Effector memory CD4-positive, alpha-beta T cell (primary cell): ENCODE results near the gene BATF2.
A peak's percentile ranks its signal among the peaks of the same experiment; 100 is the strongest.
"Not testable (repeated sequence)": the region's sequence is repeated elsewhere in the genome, so short reads cannot be mapped to it uniquely, and the experiment has no call there.

Experiments
- DNase-seq, 3 donors: peaks; one replicate each; pipeline ENCODE4 v3.0.0-alpha.2; 2020
- H3K27ac ChIP-seq: 2 replicates; pipeline ENCODE4 v1.7.0; 2013; ENCODE audit warnings: mild to moderate bottlenecking, low read length, moderate library complexity; ENCODE audit not compliant: insufficient read depth, poor library complexity, severe bottlenecking
- H3K27me3 ChIP-seq: replicated peaks from 2 replicates; pipeline ENCODE4 v1.7.0; 2013; ENCODE audit warnings: mild to moderate bottlenecking, low read length; ENCODE audit not compliant: insufficient read depth, control insufficient read depth, poor library complexity, severe bottlenecking
- H3K36me3 ChIP-seq: 2 replicates; pipeline ENCODE4 v1.7.0; 2013; ENCODE audit warnings: mild to moderate bottlenecking, low read length, moderate library complexity; ENCODE audit not compliant: control insufficient read depth, insufficient read depth
- H3K4me1 ChIP-seq: 2 replicates; pipeline ENCODE4 v1.7.0; 2013; ENCODE audit warnings: low read length, mild to moderate bottlenecking; ENCODE audit not compliant: control insufficient read depth, insufficient read depth, poor library complexity, severe bottlenecking
- H3K4me3 ChIP-seq: 2 replicates; pipeline ENCODE4 v1.7.0; 2013; ENCODE audit warnings: low read length, low read depth, mild to moderate bottlenecking; ENCODE audit not compliant: insufficient read depth, poor library complexity, severe bottlenecking
- H3K9me3 ChIP-seq: 2 replicates; pipeline ENCODE4 v1.7.0; 2013; ENCODE audit warnings: mild to moderate bottlenecking, low read length, moderate library complexity; ENCODE audit not compliant: control insufficient read depth

Gene BATF2

DNA sequence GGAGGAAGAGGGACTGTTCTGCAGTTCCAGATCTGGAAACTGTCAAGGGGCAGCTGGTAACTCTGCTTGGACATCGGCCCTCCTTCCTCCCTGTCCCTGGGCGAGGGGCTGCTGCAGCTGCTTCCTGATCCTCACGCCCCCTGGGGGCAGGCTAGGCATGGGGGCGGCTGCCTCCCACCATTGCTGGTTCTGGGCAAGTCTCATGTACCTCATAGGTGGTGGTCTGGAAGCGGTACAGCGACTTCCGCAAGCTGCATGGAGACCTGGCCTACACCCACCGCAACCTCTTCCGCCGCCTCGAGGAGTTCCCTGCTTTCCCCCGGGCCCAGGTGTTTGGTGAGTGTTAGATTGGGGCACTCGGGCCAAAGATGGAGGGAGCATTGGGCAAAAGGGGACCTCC lies 35.4 kb upstream of the BATF2 start:
- H3K27me3 ChIP-seq: no peaks in the 10 kb centered on the region
- H3K4me1 ChIP-seq: no peaks in the 10 kb centered on the region
- H3K9me3 ChIP-seq: no peaks in the 10 kb centered on the region
- DNase-seq: no peak
- H3K4me3 ChIP-seq: no peak overlapping the region
- peaks cover 31% of the 10 kb centered on the region for H3K36me3 ChIP-seq
- no peak overlapping the region for H3K27ac ChIP-seq

DNA sequence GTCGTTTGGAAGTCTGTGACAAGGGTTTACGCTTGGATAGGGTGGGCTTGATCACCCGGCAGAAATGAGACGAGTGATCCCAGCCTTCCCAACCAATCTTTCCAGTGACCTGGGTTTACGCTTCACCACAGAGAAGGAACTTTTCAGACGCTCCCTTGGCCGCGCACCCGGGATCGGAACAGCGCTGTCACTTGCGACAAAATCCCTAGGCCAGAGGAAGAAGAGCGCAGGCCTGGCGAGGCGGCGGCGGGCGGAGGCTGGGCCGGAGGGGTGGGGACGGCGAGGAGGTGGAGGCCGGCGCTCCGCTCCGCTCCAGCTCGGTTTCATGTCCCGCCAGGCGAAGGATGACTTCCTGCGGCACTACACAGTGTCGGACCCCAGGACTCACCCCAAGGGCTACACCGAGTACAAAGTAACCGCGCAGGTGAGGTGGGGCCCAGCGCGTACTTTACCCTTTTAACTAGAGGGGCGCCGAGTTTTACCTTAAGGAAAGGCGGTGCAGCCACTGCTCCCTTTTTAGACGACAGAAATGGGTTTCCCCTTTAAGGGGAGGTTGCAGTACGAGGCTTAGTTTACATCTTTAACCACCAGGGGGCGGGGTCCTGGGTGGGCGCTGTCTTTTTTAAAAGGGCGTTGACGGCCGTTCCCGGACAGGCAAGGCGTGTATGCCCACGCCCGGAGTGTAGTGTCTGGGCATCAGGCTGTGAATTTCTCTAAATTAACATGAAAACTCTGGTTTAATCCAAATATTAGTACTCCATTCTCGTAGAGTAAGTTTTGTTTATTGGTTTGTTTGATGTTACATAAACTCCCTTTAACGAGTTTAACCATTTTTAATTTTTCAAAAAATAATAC lies 30.7 kb upstream of the BATF2 start, which contains the start of gene SNX15:
SNX15 (plus strand) TSS at position 227 of the 855 bp plus-strand sequence; CDS start at position 326, 99 bp downstream.
- Histone ChIP-seq H3K4me3 (peak within 1 kb of the TSS; percentile 29), H3K27ac (peak within 1 kb of the TSS; percentile 47), H3K36me3 (peaks cover 2% of the 10 kb centered on the region), H3K27me3 (no peaks in the 10 kb centered on the region), H3K9me3 (no peaks in the 10 kb centered on the region), H3K4me1 (no peaks in the 10 kb centered on the region)
- DNase-seq: peak; percentile 83 to 88 (median 85)

- H3K27me3 ChIP-seq: no peaks in the 10 kb centered on the region
- no peak for DNase-seq
- peaks cover 3% of the 10 kb centered on the region for H3K36me3 ChIP-seq
- no peak overlapping the region for H3K4me3 ChIP-seq
- no peaks in the 10 kb centered on the region for H3K4me1 ChIP-seq
- no peaks in the 10 kb centered on the region for H3K9me3 ChIP-seq
- peak overlapping the region; percentile 47 for H3K27ac ChIP-seq
These were observed 30.0 kb upstream of the BATF2 start for GRCh38 chr11:65026810-65027209.

GRCh38 chr11:65023502-65023901 lies 26.7 kb upstream of the BATF2 start:
- H3K36me3 ChIP-seq: peaks cover 16% of the 10 kb centered on the region
- H3K4me3 ChIP-seq, H3K9me3 ChIP-seq: not testable (repeated sequence)

GRCh38 chr11:65021509-65021908 lies 24.7 kb upstream of the BATF2 start:
- Histone ChIP-seq H3K36me3 (peaks cover 19% of the 10 kb centered on the region), H3K27me3 (no peaks in the 10 kb centered on the region), H3K4me1 (no peaks in the 10 kb centered on the region), H3K9me3 (no peaks in the 10 kb centered on the region), H3K4me3 (no peak overlapping the region), H3K27ac (no peak overlapping the region)
- no peak for DNase-seq

More at GRCh38 chr11:65023502-65023901, 26.7 kb upstream of the BATF2 start:
- DNase-seq, H3K4me1 ChIP-seq, H3K27ac ChIP-seq, H3K27me3 ChIP-seq: not testable (repeated sequence)

DNA sequence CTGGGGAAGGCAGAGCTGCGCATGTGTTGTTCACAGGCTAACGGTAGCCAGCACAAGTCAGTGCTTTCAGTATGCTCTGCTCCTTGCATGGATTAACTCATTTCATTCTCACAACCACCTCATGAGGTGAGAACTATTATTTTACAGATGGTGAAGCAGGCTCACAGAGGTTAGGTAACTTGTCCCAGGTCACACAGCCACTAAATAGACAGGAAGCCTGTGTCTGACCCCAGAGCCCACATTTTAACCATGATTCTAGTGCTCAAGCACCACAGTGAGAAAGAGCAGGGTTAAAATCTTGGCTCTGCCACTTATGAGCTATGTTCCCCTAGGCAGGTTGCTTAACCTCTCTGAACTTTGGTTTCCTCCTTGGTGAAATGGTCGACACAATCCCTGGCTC lies 24.2 kb upstream of the BATF2 start:
- no peak overlapping the region for H3K27ac ChIP-seq
- no peak for DNase-seq
- H3K27me3 ChIP-seq: no peaks in the 10 kb centered on the region
- peaks cover 19% of the 10 kb centered on the region for H3K36me3 ChIP-seq
- no peak overlapping the region for H3K4me3 ChIP-seq
- H3K9me3 ChIP-seq: no peaks in the 10 kb centered on the region
- H3K4me1 ChIP-seq: no peaks in the 10 kb centered on the region

DNA sequence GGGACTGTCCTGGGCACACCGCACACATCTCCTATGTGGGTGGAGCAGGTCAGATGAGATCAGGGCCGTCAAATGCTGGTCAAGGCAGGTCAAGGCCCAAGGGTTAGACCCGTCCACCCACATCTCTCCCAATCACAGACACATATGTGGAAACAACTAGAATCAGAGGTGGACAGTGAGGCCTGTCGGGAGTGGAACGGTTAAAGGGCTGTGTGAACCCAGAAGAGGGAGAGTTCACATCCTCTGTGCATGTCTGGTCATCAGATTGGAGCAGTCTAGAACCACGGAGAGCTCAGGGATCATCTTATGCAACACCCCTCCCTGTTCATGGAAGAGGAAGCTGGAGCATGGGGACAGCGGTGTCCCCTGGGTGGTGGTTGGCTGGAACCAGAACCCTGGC lies 23.1 kb upstream of the BATF2 start:
- DNase-seq: no peak

DNA sequence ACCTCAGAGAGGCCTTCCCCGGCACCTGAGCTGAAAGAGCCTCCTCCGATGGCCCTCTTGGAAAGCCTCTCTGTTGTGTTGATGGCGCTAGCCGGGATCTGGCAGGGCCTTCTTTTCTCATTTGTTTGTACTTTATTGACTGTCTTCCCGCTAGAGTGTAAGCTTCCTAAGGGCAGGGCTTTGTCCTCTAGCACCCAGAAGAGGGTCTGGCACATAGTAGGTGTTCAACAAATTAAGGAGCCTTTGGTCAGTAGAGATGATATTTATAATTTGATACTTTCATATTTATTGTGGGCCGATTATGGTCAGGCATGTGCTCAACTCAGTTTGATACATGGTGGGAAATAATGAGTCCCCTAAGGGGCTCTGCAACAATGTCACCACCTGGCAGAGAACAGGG lies 21.2 kb upstream of the BATF2 start:
- Histone ChIP-seq H3K27ac (no peak overlapping the region), H3K4me1 (peaks cover 9% of the 10 kb centered on the region), H3K4me3 (no peak overlapping the region), H3K36me3 (peaks cover 19% of the 10 kb centered on the region), H3K27me3 (no peaks in the 10 kb centered on the region), H3K9me3 (no peaks in the 10 kb centered on the region)
- DNase-seq: no peak

More for the DNA sequence above, 23.1 kb upstream of the BATF2 start:
- no peaks in the 10 kb centered on the region for H3K9me3 ChIP-seq
- no peak overlapping the region for H3K4me3 ChIP-seq
- peaks cover 1% of the 10 kb centered on the region for H3K4me1 ChIP-seq
- H3K27me3 ChIP-seq: no peaks in the 10 kb centered on the region
- H3K27ac ChIP-seq: no peak overlapping the region
- peaks cover 19% of the 10 kb centered on the region for H3K36me3 ChIP-seq

GRCh38 chr11:65016705-65017104 lies 19.9 kb upstream of the BATF2 start:
- Histone ChIP-seq H3K36me3 (peaks cover 16% of the 10 kb centered on the region), H3K9me3 (no peaks in the 10 kb centered on the region), H3K27ac (no peak overlapping the region), H3K27me3 (no peaks in the 10 kb centered on the region), H3K4me1 (peaks cover 9% of the 10 kb centered on the region), H3K4me3 (no peak overlapping the region)
- DNase-seq: no peak

- H3K36me3 ChIP-seq: peaks cover 12% of the 10 kb centered on the region
- peak overlapping the region; percentile 90 for H3K27ac ChIP-seq
- no peaks in the 10 kb centered on the region for H3K9me3 ChIP-seq
- H3K4me1 ChIP-seq: peaks cover 9% of the 10 kb centered on the region
- H3K27me3 ChIP-seq: no peaks in the 10 kb centered on the region
- DNase-seq: no peak
- peak overlapping the region; percentile 78 for H3K4me3 ChIP-seq
These were observed 18.0 kb upstream of the BATF2 start for GRCh38 chr11:65014726-65015227.
